ENCODE data around the gene ODF4. TPM values are rescaled to one million over a fixed set of nuclear protein-coding genes. Genes with fewer than 3 reads are reported as not detected.
A peak's percentile ranks its signal among the peaks of the same experiment; 100 is the strongest.

ODF4 gene
- total and polyA plus RNA-seq, 2 of the 13 experiments (the other 11 are each of a cell fraction or from before 2014, with no cell fraction given), result not detected

GRCh38 chr17:8292639-8293395 is 46.8 kb upstream of the ODF4 start (continued):
- TF ChIP-seq, protein P1, sequence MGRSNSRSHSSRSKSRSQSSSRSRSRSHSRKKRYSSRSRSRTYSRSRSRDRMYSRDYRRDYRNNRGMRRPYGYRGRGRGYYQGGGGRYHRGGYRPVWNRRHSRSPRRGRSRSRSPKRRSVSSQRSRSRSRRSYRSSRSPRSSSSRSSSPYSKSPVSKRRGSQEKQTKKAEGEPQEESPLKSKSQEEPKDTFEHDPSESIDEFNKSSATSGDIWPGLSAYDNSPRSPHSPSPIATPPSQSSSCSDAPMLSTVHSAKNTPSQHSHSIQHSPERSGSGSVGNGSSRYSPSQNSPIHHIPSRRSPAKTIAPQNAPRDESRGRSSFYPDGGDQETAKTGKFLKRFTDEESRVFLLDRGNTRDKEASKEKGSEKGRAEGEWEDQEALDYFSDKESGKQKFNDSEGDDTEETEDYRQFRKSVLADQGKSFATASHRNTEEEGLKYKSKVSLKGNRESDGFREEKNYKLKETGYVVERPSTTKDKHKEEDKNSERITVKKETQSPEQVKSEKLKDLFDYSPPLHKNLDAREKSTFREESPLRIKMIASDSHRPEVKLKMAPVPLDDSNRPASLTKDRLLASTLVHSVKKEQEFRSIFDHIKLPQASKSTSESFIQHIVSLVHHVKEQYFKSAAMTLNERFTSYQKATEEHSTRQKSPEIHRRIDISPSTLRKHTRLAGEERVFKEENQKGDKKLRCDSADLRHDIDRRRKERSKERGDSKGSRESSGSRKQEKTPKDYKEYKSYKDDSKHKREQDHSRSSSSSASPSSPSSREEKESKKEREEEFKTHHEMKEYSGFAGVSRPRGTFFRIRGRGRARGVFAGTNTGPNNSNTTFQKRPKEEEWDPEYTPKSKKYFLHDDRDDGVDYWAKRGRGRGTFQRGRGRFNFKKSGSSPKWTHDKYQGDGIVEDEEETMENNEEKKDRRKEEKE (IDR thresholded peaks at IDR 0.05), result no peak
- TF ChIP-seq FOSL1 (CRISPR knock-in tag; IDR thresholded peaks at IDR 0.05; ENCODE audit: borderline replicate concordance), result no peak
- no peak for TF ChIP-seq ZNF264 (CRISPR knock-in tag; IDR thresholded peaks at IDR 0.05)
- no peak for TF ChIP-seq ZNF552 (CRISPR knock-in tag; IDR thresholded peaks at IDR 0.05; ENCODE audit: borderline replicate concordance)
- TF ChIP-seq, protein P2, sequence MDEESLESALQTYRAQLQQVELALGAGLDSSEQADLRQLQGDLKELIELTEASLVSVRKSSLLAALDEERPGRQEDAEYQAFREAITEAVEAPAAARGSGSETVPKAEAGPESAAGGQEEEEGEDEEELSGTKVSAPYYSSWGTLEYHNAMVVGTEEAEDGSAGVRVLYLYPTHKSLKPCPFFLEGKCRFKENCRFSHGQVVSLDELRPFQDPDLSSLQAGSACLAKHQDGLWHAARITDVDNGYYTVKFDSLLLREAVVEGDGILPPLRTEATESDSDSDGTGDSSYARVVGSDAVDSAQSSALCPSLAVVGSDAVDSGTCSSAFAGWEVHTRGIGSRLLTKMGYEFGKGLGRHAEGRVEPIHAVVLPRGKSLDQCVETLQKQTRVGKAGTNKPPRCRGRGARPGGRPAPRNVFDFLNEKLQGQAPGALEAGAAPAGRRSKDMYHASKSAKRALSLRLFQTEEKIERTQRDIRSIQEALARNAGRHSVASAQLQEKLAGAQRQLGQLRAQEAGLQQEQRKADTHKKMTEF (CRISPR knock-in tag; IDR thresholded peaks at IDR 0.05), result 0 out of 2 replicates have a peak, but pooled peaks have one; percentile 19
- TF ChIP-seq ZBTB39 (CRISPR knock-in tag; IDR thresholded peaks at IDR 0.05), result no peak
- no peak for TF ChIP-seq NFYB (CRISPR knock-in tag; IDR thresholded peaks at IDR 0.05)
- TF ChIP-seq ISL2 (CRISPR knock-in tag; IDR thresholded peaks at IDR 0.05), result no peak
- no peak for TF ChIP-seq TFDP2 (CRISPR knock-in tag; IDR thresholded peaks at IDR 0.05)
- TF ChIP-seq HMGA1 (CRISPR knock-in tag; conservative IDR thresholded peaks at IDR 0.05), result no peak
- TF ChIP-seq, protein P3, sequence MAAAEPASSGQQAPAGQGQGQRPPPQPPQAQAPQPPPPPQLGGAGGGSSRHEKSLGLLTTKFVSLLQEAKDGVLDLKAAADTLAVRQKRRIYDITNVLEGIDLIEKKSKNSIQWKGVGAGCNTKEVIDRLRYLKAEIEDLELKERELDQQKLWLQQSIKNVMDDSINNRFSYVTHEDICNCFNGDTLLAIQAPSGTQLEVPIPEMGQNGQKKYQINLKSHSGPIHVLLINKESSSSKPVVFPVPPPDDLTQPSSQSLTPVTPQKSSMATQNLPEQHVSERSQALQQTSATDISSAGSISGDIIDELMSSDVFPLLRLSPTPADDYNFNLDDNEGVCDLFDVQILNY (CRISPR knock-in tag; conservative IDR thresholded peaks at IDR 0.05), result no peak
- TF ChIP-seq, protein P4, sequence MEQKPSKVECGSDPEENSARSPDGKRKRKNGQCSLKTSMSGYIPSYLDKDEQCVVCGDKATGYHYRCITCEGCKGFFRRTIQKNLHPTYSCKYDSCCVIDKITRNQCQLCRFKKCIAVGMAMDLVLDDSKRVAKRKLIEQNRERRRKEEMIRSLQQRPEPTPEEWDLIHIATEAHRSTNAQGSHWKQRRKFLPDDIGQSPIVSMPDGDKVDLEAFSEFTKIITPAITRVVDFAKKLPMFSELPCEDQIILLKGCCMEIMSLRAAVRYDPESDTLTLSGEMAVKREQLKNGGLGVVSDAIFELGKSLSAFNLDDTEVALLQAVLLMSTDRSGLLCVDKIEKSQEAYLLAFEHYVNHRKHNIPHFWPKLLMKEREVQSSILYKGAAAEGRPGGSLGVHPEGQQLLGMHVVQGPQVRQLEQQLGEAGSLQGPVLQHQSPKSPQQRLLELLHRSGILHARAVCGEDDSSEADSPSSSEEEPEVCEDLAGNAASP (CRISPR knock-in tag; IDR thresholded peaks at IDR 0.05; ENCODE audit: borderline replicate concordance), result no peak; the same call in 1 of the 2 replicates
- no peak for TF ChIP-seq TBX3 (IDR thresholded peaks at IDR 0.05; ENCODE audit: borderline replicate concordance)
- peak; percentile 55 to 78; a peak in 3 of 4 replicates for TF ChIP-seq NR2F1 (CRISPR knock-in tag; IDR thresholded peaks at IDR 0.05)
- no peak for TF ChIP-seq PBX2 (CRISPR knock-in tag; IDR thresholded peaks at IDR 0.05)
- TF ChIP-seq ZNF577 (CRISPR knock-in tag; IDR thresholded peaks at IDR 0.05; ENCODE audit: borderline replicate concordance, low read depth), result no peak
- TF ChIP-seq KDM3A (CRISPR knock-in tag; IDR thresholded peaks at IDR 0.05; ENCODE audit: low read depth), result no peak
- TF ChIP-seq SUZ12 (IDR thresholded peaks at IDR 0.05; ENCODE audit: low read depth, low read length), result no peak
